Astrocyte (in vitro differentiated cells and primary cell): ENCODE results near the gene DNAJC10. TPM values are rescaled to one million over a fixed set of nuclear protein-coding genes. Genes with fewer than 3 reads are reported as not detected.
A peak's percentile ranks its signal among the peaks of the same experiment; 100 is the strongest.
"Not testable (repeated sequence)": the region's sequence is repeated elsewhere in the genome, so short reads cannot be mapped to it uniquely, and the experiment has no call there.

Experiments used
- DNase-seq: peaks from one replicate; pipeline ENCODE4 v3.0.0-alpha.2; 2010; ENCODE audit warnings: low read depth
- FAIRE-seq: peaks from 2 replicates; lab custom pipeline; 2011; peaks lifted over from hg19 to GRCh38; lab: Jason Lieb, UNC
- H2AFZ ChIP-seq: 2 replicates; pipeline ENCODE4 v1.6.0; 2012; ENCODE audit warnings: low read depth, low read length, inconsistent platforms
- H3K27ac ChIP-seq: 2 replicates; pipeline ENCODE4 v1.5.1; 2011; ENCODE audit warnings: low read depth, low read length, inconsistent platforms
- H3K27me3 ChIP-seq: 2 replicates; pipeline ENCODE4 v1.6.0; 2011; ENCODE audit warnings: low read length, inconsistent platforms; ENCODE audit not compliant: insufficient read depth
- H3K36me3 ChIP-seq: 2 replicates; pipeline ENCODE4 v1.5.1; 2011; ENCODE audit warnings: low read length, inconsistent platforms; ENCODE audit not compliant: insufficient read depth
- H3K4me1 ChIP-seq: 2 replicates; pipeline ENCODE4 v1.5.1; 2011; ENCODE audit warnings: low read length, inconsistent platforms; ENCODE audit not compliant: insufficient read depth
- H3K4me2 ChIP-seq: 2 replicates; pipeline ENCODE4 v1.6.0; 2012; ENCODE audit warnings: low read length, inconsistent platforms
- H3K4me3 ChIP-seq: 2 replicates; pipeline ENCODE4 v1.5.1; 2011; ENCODE audit warnings: low read depth, mild to moderate bottlenecking, low read length, inconsistent platforms; ENCODE audit not compliant: insufficient read depth
- H3K79me2 ChIP-seq: 2 replicates; pipeline ENCODE4 v1.6.0; 2012; ENCODE audit warnings: mild to moderate bottlenecking, low read length, inconsistent platforms; ENCODE audit not compliant: insufficient read depth
- H3K9ac ChIP-seq: 2 replicates; pipeline ENCODE4 v1.6.0; 2012; ENCODE audit warnings: mild to moderate bottlenecking, low read length, inconsistent platforms
- H3K9me3 ChIP-seq: 2 replicates; pipeline ENCODE4 v1.5.1; 2012; ENCODE audit warnings: low read depth, mild to moderate bottlenecking, low read length, inconsistent platforms; ENCODE audit not compliant: insufficient read depth
- H4K20me1 ChIP-seq: 2 replicates; pipeline ENCODE4 v1.6.0; 2012; ENCODE audit warnings: low read length, inconsistent platforms; ENCODE audit not compliant: insufficient read depth
- H3K27ac Mint-ChIP-seq: one replicate; pipeline ENCODE4 v1.8.0; 2021; ENCODE audit warnings: mild to moderate bottlenecking, mixed read lengths; ENCODE audit not compliant: unreplicated experiment
- H3K27me3 Mint-ChIP-seq: one replicate; pipeline ENCODE4 v1.8.0; 2021; ENCODE audit warnings: low read depth, mixed read lengths; ENCODE audit not compliant: unreplicated experiment
- H3K36me3 Mint-ChIP-seq: one replicate; pipeline ENCODE4 v1.8.0; 2021; ENCODE audit warnings: low read depth, mixed read lengths; ENCODE audit not compliant: unreplicated experiment
- H3K4me1 Mint-ChIP-seq: one replicate; pipeline ENCODE4 v1.8.0; 2021; ENCODE audit warnings: low read depth, mixed read lengths; ENCODE audit not compliant: unreplicated experiment
- H3K4me3 Mint-ChIP-seq: one replicate; pipeline ENCODE4 v1.8.0; 2021; ENCODE audit warnings: mild to moderate bottlenecking, moderate library complexity, mixed read lengths; ENCODE audit not compliant: unreplicated experiment
- H3K9me3 Mint-ChIP-seq: one replicate; pipeline ENCODE4 v1.8.0; 2021; ENCODE audit warnings: mild to moderate bottlenecking, mixed read lengths; ENCODE audit not compliant: unreplicated experiment
- CTCF ChIP-seq: IDR thresholded peaks from 2 replicates; pipeline ENCODE4 v1.5.1; 2011; ENCODE audit warnings: low read depth, mild to moderate bottlenecking, inconsistent platforms, low read length, moderate library complexity; ENCODE audit not compliant: insufficient read depth
- EZH2 ChIP-seq: IDR thresholded peaks from 2 replicates; pipeline ENCODE4 v1.6.1; 2012; ENCODE audit warnings: mild to moderate bottlenecking, low read length, inconsistent platforms; ENCODE audit not compliant: insufficient read depth
- total RNA-seq: library from RNA; stranded (reverse); gene quantifications from 2 replicates; pipeline ENCODE4 v1.2.1, GENCODE V29; 2021

Gene DNAJC10
- total RNA-seq, 1 donor from 2014 or later, result 169 TPM

DNA sequence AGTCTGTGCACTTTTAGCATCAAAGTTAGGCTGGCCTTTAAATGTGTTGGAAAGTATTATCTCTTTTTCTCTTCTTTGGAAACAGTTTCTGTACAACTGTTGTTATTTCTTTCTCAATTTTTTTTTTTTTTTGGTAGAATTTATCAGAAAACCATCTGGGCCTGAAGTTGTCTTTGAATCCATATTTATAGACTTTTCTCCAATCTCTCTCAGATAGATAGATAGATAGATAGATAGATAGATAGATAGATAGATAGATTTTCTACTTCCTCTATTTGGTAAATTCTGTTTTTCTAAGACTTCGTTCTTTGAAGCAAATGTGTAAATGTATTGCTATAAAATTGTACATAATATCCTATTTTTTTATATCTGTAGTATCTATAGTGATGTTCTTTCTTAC is 17.5 kb downstream of the DNAJC10 start:
- H3K27me3 ChIP-seq, result no peaks in the 10 kb centered on the region
- no peaks in the 10 kb centered on the region for H3K9me3 ChIP-seq
- no peak overlapping the region for H3K4me2 ChIP-seq
- Mint-ChIP-seq H3K9me3 (no peaks in the 10 kb centered on the region), H3K4me3 (no peak overlapping the region), H3K4me1 (peaks cover 1% of the 10 kb centered on the region), H3K36me3 (peaks cover 2% of the 10 kb centered on the region), H3K27ac (no peak overlapping the region), H3K27me3 (no peaks in the 10 kb centered on the region)
- TF ChIP-seq CTCF, result no peak
- no peak for TF ChIP-seq EZH2
- no peaks in the 10 kb centered on the region for H3K4me1 ChIP-seq
- FAIRE-seq (no peak), DNase-seq (no peak)
- H2AFZ ChIP-seq, result no peak overlapping the region
- H3K79me2 ChIP-seq, result no peaks in the 10 kb centered on the region
- peaks cover 7% of the 10 kb centered on the region for H4K20me1 ChIP-seq
- H3K4me3 ChIP-seq, result no peak overlapping the region
- peaks cover 32% of the 10 kb centered on the region for H3K36me3 ChIP-seq
- H3K9ac ChIP-seq, result no peak overlapping the region
- H3K27ac ChIP-seq, result no peak overlapping the region

DNA sequence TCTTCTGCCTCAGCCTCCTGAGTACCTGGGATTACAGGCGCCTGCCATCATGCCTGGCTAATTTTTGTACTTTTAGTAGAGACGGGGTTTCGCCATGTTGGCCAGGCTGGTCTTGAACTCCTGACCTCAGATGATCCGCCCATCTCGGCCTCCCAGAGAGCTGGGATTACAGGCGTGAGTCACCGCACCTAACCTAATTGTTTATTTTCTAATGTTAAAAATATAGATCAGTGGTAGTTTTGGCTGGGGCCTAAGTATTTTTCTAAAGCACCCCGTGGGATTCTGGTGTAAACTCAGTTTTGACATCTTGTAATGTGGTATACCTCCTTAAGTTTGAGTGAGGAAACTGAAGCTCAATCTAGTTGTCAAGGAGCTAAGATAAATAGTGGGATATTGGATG is 20.8 kb downstream of the DNAJC10 start:
- not testable (repeated sequence) for H3K27ac ChIP-seq, H3K36me3 Mint-ChIP-seq, H2AFZ ChIP-seq, DNase-seq, H3K27me3 Mint-ChIP-seq, FAIRE-seq, H3K4me1 Mint-ChIP-seq, H3K4me1 ChIP-seq, H3K4me3 Mint-ChIP-seq, H3K9ac ChIP-seq, H3K9me3 Mint-ChIP-seq, H3K4me2 ChIP-seq, H3K9me3 ChIP-seq, H3K79me2 ChIP-seq, H3K4me3 ChIP-seq, H3K27ac Mint-ChIP-seq, H3K27me3 ChIP-seq, H4K20me1 ChIP-seq
- peaks cover 27% of the 10 kb centered on the region for H3K36me3 ChIP-seq

GRCh38 chr2:182740701-182741100 is 24.6 kb downstream of the DNAJC10 start:
- FAIRE-seq, result peak; percentile 45
- H3K36me3 ChIP-seq, result peaks cover 49% of the 10 kb centered on the region

More at GRCh38 chr2:182740701-182741100, 24.6 kb downstream of the DNAJC10 start:
- Mint-ChIP-seq H3K36me3 (peaks cover 9% of the 10 kb centered on the region), H3K27ac (no peak overlapping the region), H3K27me3 (no peaks in the 10 kb centered on the region), H3K9me3 (no peaks in the 10 kb centered on the region), H3K4me1 (peaks cover 5% of the 10 kb centered on the region), H3K4me3 (no peak overlapping the region)
- Histone ChIP-seq H2AFZ (no peak overlapping the region), H3K27ac (no peak overlapping the region), H3K4me2 (no peak overlapping the region), H3K9ac (no peak overlapping the region), H4K20me1 (peaks cover 4% of the 10 kb centered on the region), H3K4me1 (no peaks in the 10 kb centered on the region), H3K27me3 (no peaks in the 10 kb centered on the region), H3K79me2 (no peaks in the 10 kb centered on the region), H3K4me3 (no peak overlapping the region), H3K9me3 (no peaks in the 10 kb centered on the region)
- DNase-seq, result no peak
- TF ChIP-seq CTCF, result no peak
